GM12878 (cell line): Measurements from ENCODE around the gene SPATA12. TPM values are rescaled to one million over a fixed set of nuclear protein-coding genes. Genes with fewer than 3 reads are reported as not detected.

Experiments used
- BCLAF1 ChIP-seq: fragments of 450-650 bp; IDR thresholded peaks from 2 replicates; pipeline ENCODE4 v1.6.1; 2017; ENCODE audit warnings: antibody characterized with exemption, mild to moderate bottlenecking, moderate library complexity
- CHD4 ChIP-seq: fragments of 200-600 bp; sonication (generic); IDR thresholded peaks from 2 replicates; pipeline ENCODE4 v1.6.1; 2016; ENCODE audit warnings: mild to moderate bottlenecking
- DPF2 ChIP-seq: fragments of 450-650 bp; IDR thresholded peaks from 2 replicates; pipeline ENCODE4 v1.6.1; 2017; ENCODE audit warnings: mild to moderate bottlenecking
- EGR1 ChIP-seq, 2 experiments: IDR thresholded peaks; 1 replicate in 1 of 2; 2 replicates in 1 of 2; pipeline ENCODE4 v1.6.1; 2011 to 2012; ENCODE audit warnings: low read depth in 2 of 2, low read length in 2 of 2, borderline replicate concordance in 1 of 2, mild to moderate bottlenecking in 1 of 2, moderate library complexity in 1 of 2
- FOXM1 ChIP-seq: IDR thresholded peaks from 2 replicates; pipeline ENCODE4 v1.6.1; 2012; ENCODE audit warnings: low read depth, mild to moderate bottlenecking, inconsistent platforms, low read length, moderate library complexity
- KAT2A ChIP-seq: conservative IDR thresholded peaks from 2 replicates; pipeline ENCODE4 v1.6.1; 2011; ENCODE audit warnings: low read depth, low read length; ENCODE audit not compliant: control insufficient read depth
- KDM1A ChIP-seq: fragments of 200-600 bp; sonication (generic); IDR thresholded peaks from 2 replicates; pipeline ENCODE4 v1.6.1; 2016; ENCODE audit warnings: borderline replicate concordance
- MEF2A ChIP-seq: IDR thresholded peaks from 2 replicates; pipeline ENCODE4 v1.6.1; 2011; ENCODE audit warnings: low read depth, mild to moderate bottlenecking, low read length, moderate library complexity; ENCODE audit not compliant: insufficient read depth
- MEF2B ChIP-seq: fragments of 450-650 bp; IDR thresholded peaks from 2 replicates; pipeline ENCODE4 v1.6.1; 2018; ENCODE audit warnings: mild to moderate bottlenecking, moderate library complexity; ENCODE audit not compliant: partially characterized antibody, poor library complexity, severe bottlenecking
- MXI1 ChIP-seq: fragments of 150-350 bp; IDR thresholded peaks from 2 replicates; pipeline ENCODE4 v1.6.1; 2011; ENCODE audit warnings: low read depth, mild to moderate bottlenecking, inconsistent platforms, low read length, improper control_type of control experiment
- NR2C1 ChIP-seq: fragments of 450-650 bp; IDR thresholded peaks from 2 replicates; pipeline ENCODE4 v1.6.1; 2017; ENCODE audit warnings: antibody characterized with exemption, mild to moderate bottlenecking, moderate library complexity
- NR2F1 ChIP-seq: fragments of 450-650 bp; conservative IDR thresholded peaks from 2 replicates; pipeline ENCODE4 v1.6.1; 2017; ENCODE audit warnings: mild to moderate bottlenecking
- PML ChIP-seq: IDR thresholded peaks from 2 replicates; pipeline ENCODE4 v1.6.1; 2012; ENCODE audit warnings: low read length, inconsistent platforms
- POLR2AphosphoS5 ChIP-seq: IDR thresholded peaks from 2 replicates; pipeline ENCODE4 v1.6.1; 2011; ENCODE audit warnings: mild to moderate bottlenecking, low read length, inconsistent platforms
- RAD21 ChIP-seq: IDR thresholded peaks from 2 replicates; pipeline ENCODE4 v1.6.1; 2011; ENCODE audit warnings: mild to moderate bottlenecking, low read depth, low read length, moderate library complexity; ENCODE audit not compliant: insufficient read depth
- RAD51 ChIP-seq: fragments of 450-650 bp; IDR thresholded peaks from 2 replicates; pipeline ENCODE4 v1.6.1; 2016; ENCODE audit warnings: moderate library complexity, mild to moderate bottlenecking, inconsistent platforms
- SKIL ChIP-seq: fragments of 450-650 bp; IDR thresholded peaks from 2 replicates; pipeline ENCODE4 v1.6.1; 2017; ENCODE audit warnings: mild to moderate bottlenecking, low read depth, inconsistent platforms; ENCODE audit not compliant: poor library complexity, severe bottlenecking
- SMAD1 ChIP-seq: fragments of 450-650 bp; IDR thresholded peaks from 2 replicates; pipeline ENCODE4 v1.6.1; 2018; ENCODE audit warnings: mild to moderate bottlenecking, low read depth; ENCODE audit not compliant: partially characterized antibody
- SMARCA5 ChIP-seq: fragments of 450-650 bp; IDR thresholded peaks from 2 replicates; pipeline ENCODE4 v1.6.1; 2017; ENCODE audit warnings: mild to moderate bottlenecking
- SPI1 ChIP-seq: IDR thresholded peaks from 2 replicates; pipeline ENCODE4 v1.6.1; 2011; ENCODE audit warnings: low read depth, mild to moderate bottlenecking, low read length, moderate library complexity, borderline replicate concordance; ENCODE audit not compliant: insufficient read depth
- SREBF2 ChIP-seq: IDR thresholded peaks from 2 replicates; pipeline ENCODE4 v1.6.1; 2012; ENCODE audit warnings: mild to moderate bottlenecking, low read length
- SRF ChIP-seq, 2 experiments: IDR thresholded peaks; 2 replicates each; pipeline ENCODE4 v1.6.1; 2011; ENCODE audit warnings: low read depth in 2 of 2, low read length in 2 of 2, mild to moderate bottlenecking in 1 of 2, moderate library complexity in 1 of 2
- TARDBP ChIP-seq: IDR thresholded peaks from 2 replicates; pipeline ENCODE4 v1.6.1; 2016; ENCODE audit warnings: borderline replicate concordance
- TCF3 ChIP-seq: IDR thresholded peaks from 2 replicates; pipeline ENCODE4 v1.6.1; 2012; ENCODE audit warnings: low read depth, mild to moderate bottlenecking, low read length, borderline replicate concordance; ENCODE audit not compliant: insufficient read depth
- TCF7 ChIP-seq: IDR thresholded peaks from 2 replicates; pipeline ENCODE4 v1.6.1; 2014; ENCODE audit warnings: antibody characterized with exemption, borderline replicate concordance
- WRNIP1 ChIP-seq: IDR thresholded peaks from 2 replicates; pipeline ENCODE4 v1.6.1; 2011; ENCODE audit warnings: low read depth, low read length, improper control_type of control experiment, borderline replicate concordance
- YY1 ChIP-seq: IDR thresholded peaks from 2 replicates; pipeline ENCODE4 v1.6.1; 2011; ENCODE audit warnings: low read depth, mild to moderate bottlenecking, low read length
- ZBED1 ChIP-seq: IDR thresholded peaks from 2 replicates; pipeline ENCODE4 v1.6.1; 2016; ENCODE audit warnings: borderline replicate concordance
- ZNF207 ChIP-seq: fragments of 450-650 bp; IDR thresholded peaks from 2 replicates; pipeline ENCODE4 v1.6.1; 2014; ENCODE audit warnings: antibody characterized with exemption, mild to moderate bottlenecking, borderline replicate concordance
- ZNF274 ChIP-seq: IDR thresholded peaks from one replicate; pipeline ENCODE4 v1.8.0; 2011; ENCODE audit not compliant: insufficient read length, insufficient read depth
- polyA plus RNA-seq, 11 experiments: library from polyadenylated mRNA; depleted of rRNA in 4 of 11; unstranded in 6 of 11; stranded (reverse) in 5 of 11; fragments of >200 nt; fragmentation: Nextera tagmentation in 4 of 11; fragmentation: Illumina TruSeq in 1 of 11; extraction: Ambion mirVana in 4 of 11; extraction: Trizol in 1 of 11; gene quantifications; 1 replicate in 1 of 11; 2 replicates in 10 of 11; pipeline versions ENCODE4 v1.2.1 to v1.2.3, GENCODE V29; 2011 to 2016; ENCODE audit warnings: inconsistent platforms in 2 of 11, missing spikeins in 2 of 11, low read depth in 1 of 11
- total RNA-seq, 4 experiments: library from RNA; depleted of rRNA in 3 of 4; stranded (reverse); fragments of >200 nt in 3 of 4; fragmentation: Illumina TruSeq in 1 of 4; extraction: Trizol in 1 of 4; gene quantifications; 2 replicates each; pipeline versions ENCODE4 v1.2.1 to v1.2.3, GENCODE V29; 2013 to 2021

SPATA12 gene
- total and polyA plus RNA-seq, 10 of the 15 experiments (the other 5 are each of a cell fraction or from before 2014, with no cell fraction given): 0.03 to 0.69 (median 0.37) TPM

- no peak for TF ChIP-seq SKIL
- TF ChIP-seq NR2F1: no peak
- no peak for TF ChIP-seq ZBED1
- no peak for TF ChIP-seq POLR2AphosphoS5
- peak; percentile 24 for TF ChIP-seq MEF2B
- TF ChIP-seq PML: no peak
- TF ChIP-seq SMARCA5: 0 out of 2 replicates have a peak, but pooled peaks have one; percentile 26
- no peak for TF ChIP-seq SREBF2
- no peak for TF ChIP-seq KAT2A
- no peak for TF ChIP-seq SPI1
- 0 out of 2 replicates have a peak, but pooled peaks have one; percentile 31 for TF ChIP-seq YY1
- no peak for TF ChIP-seq TCF3
- no peak for TF ChIP-seq EGR1 (IDR thresholded peaks at IDR 0.05; ENCODE audit: borderline replicate concordance in 1 of 2, low read depth in 2 of 2, low read length in 2 of 2)
- no peak for TF ChIP-seq MEF2A
- peak; percentile 91 for TF ChIP-seq RAD21
- TF ChIP-seq SMAD1: no peak
- no peak for TF ChIP-seq DPF2
- TF ChIP-seq TARDBP: no peak
- TF ChIP-seq BCLAF1: no peak
- no peak for TF ChIP-seq RAD51
- no peak for TF ChIP-seq ZNF274
- TF ChIP-seq KDM1A: no peak
- TF ChIP-seq MXI1: no peak
- TF ChIP-seq ZNF207: no peak
- no peak for TF ChIP-seq NR2C1
- no peak for TF ChIP-seq CHD4
- TF ChIP-seq FOXM1: no peak
- no peak for TF ChIP-seq WRNIP1
- no peak for TF ChIP-seq SRF (IDR thresholded peaks at IDR 0.05; ENCODE audit: low read depth in 2 of 2, low read length in 2 of 2)
- no peak for TF ChIP-seq TCF7
Observed at GRCh38 chr3:57100046-57100695, 39.7 kb downstream of the SPATA12 start (continued).
